Fibroblast of lung (primary cell): ENCODE measurements around the gene ARHGEF12.

ENCODE experiments used
- EZH2 ChIP-seq: IDR thresholded peaks from 2 replicates; pipeline ENCODE4 v1.5.1; 2012; ENCODE audit warnings: low read length, control low read depth, mild to moderate bottlenecking; ENCODE audit errors: missing control alignments
- TF ChIP-seq, protein P1 (sequence below), 2 donors: IDR thresholded peaks in 1 of 2; conservative IDR thresholded peaks in 1 of 2; 1 replicate in 1 of 2; 2 replicates in 1 of 2; pipeline ENCODE4 v1.5.1; 2011 to 2012; ENCODE audit warnings: low read length in 2 of 2, control low read depth in 1 of 2, inconsistent platforms in 1 of 2, low read depth in 1 of 2, mild to moderate bottlenecking in 1 of 2

DNA sequence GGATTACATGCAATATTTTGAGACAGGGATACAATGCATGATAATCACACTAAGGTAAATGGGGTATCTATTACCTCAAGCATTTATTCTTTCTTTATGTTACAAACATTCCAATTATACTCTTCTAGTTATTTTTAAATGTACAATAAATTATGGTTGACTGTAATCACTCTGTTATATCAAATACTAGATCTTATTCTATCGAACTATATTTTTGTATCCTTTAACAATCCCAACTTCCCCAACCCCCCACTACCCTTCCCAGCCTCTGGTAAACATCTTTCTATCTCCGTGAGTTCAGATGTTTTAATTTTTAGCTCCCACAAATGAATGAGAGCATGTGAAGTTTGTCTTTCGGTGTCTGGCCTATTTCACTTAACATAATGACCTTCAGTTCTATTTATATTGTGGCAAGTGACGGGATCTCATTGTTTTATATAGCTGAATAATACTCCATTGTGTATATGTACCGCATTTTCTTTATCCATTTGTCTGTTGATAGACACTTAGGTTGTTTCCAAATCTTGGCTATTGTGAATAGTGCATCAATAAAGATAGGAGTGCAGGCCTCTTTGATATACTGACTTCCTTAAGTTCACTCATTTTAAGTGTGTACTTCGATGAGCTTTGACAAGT is 40.5 kb downstream of the ARHGEF12 start:
- TF ChIP-seq, protein P1, sequence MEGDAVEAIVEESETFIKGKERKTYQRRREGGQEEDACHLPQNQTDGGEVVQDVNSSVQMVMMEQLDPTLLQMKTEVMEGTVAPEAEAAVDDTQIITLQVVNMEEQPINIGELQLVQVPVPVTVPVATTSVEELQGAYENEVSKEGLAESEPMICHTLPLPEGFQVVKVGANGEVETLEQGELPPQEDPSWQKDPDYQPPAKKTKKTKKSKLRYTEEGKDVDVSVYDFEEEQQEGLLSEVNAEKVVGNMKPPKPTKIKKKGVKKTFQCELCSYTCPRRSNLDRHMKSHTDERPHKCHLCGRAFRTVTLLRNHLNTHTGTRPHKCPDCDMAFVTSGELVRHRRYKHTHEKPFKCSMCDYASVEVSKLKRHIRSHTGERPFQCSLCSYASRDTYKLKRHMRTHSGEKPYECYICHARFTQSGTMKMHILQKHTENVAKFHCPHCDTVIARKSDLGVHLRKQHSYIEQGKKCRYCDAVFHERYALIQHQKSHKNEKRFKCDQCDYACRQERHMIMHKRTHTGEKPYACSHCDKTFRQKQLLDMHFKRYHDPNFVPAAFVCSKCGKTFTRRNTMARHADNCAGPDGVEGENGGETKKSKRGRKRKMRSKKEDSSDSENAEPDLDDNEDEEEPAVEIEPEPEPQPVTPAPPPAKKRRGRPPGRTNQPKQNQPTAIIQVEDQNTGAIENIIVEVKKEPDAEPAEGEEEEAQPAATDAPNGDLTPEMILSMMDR (conservative IDR thresholded peaks at IDR 0.05 in 1 of 2, IDR thresholded peaks at IDR 0.05 in 1 of 2; ENCODE audit: low read depth in 1 of 2, low read length in 2 of 2) = no peak
- no peak for TF ChIP-seq EZH2
